Kidney glomerular epithelial cell (primary cell): Measurements from ENCODE around the gene INO80C.

Experiments
- DNase-seq: peaks from one replicate; lab custom pipeline; 2025; lab: John Stamatoyannopoulos, UW

INO80C gene, protein sequence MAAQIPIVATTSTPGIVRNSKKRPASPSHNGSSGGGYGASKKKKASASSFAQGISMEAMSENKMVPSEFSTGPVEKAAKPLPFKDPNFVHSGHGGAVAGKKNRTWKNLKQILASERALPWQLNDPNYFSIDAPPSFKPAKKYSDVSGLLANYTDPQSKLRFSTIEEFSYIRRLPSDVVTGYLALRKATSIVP

DNA sequence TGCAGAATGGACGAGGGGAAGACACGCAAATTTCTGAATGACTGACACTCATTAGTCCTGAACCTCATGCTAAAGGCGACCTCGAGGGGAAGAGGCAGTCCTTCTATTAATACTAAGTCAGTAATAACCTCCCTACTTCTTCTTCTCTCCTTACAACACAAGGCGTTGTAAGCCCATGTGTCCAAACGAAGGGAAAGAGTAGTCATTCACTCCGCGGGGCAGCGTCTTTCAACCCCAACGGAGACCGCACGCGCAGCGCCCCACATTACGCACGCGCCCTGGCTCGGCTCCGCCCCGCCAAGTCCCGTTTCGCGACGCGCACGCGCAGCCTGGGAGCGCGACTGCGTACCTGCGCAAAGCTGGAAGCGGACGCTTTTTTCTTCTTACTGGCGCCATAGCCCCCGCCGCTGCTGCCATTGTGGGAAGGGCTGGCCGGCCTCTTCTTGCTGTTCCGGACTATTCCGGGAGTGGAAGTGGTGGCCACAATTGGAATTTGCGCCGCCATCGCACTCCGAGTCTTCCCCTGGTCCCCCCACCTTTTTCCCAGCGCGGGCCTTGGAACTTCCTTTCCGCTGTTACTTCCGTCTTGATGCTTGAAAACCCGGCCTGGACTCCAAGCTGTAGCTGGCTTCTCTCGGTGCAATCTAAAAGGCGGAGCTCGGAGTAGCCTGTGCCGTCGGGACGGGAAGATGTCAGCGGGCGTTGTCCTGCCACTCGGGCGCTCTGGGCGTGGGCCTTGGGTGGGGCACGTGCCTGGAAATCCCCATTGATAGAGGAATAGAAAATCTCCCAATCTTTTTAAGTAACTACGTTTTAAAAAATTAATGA, at the start of gene INO80C:
INO80C (minus strand) TSS at position 591 of the 828 bp plus-strand sequence; CDS start at position 505, 86 bp downstream.
- DNase-seq: peak; percentile 95

DNA sequence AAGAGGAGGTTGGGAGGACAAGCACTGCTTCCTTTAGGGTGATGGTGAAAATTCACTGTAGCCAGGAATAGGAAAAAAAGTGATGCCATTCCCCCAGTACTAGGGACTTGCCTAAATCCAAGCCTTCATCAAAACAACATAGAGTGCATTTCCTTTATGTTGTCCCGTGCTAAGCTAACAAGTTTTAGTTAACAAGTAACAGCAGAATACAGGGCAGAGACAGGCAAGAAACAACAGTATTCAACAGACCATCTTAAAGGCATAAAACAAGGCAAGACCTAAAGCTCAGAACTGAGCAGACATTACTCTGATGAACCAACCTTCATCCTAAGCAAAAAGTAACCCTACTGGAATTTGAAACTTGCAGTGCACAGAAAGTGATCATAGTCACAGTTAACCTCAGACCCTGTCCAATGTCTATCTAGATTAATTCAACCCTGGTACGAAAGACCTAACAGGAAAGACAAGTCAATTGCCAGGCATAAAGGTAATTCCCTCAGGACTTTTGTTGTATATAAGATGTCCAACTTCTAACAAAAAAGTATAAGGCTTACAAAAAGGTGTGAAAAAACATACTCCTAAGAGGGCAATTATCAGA, 49.3 kb upstream of the INO80C start:
- DNase-seq: no peak

DNA sequence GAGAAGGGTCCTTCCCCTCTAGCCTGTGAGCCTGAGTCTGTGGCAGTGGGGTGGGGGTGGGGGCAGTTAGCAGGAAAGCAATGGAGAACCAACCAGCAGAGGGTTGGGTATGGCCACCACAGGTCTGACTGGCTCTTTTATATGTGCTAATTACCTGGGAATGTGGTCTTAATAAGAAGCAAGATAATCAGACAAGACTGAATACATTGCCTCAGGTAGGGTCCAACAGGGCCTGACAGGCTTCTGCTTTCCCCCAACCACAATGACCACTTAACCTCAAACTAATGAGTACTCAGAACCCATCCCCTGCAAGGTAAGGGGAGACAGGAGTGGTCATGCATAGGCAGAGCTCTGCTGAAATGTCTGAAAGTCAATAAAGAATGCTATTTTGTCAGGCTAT, 44.6 kb upstream of the INO80C start:
- DNase-seq: no peak

DNA sequence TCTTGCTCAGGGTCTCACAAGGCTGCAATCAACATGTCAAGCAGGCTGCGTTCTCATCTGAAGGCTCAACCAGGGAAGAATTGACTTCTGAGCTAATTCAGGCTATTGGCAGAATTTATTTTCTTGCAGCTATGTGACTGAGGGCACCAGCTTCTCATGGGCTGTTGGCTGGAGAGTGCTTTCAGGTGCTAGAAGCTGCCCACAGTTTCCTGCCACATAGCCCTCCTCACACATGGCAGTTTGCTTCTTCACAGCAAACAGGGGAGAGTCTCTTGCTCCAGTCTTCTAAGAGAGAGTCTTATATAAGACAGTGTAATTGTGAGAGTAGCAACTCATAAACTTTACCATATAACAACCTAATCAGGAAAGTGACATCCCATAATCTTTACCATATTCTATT, 37.5 kb upstream of the INO80C start:
- no peak for DNase-seq

DNA sequence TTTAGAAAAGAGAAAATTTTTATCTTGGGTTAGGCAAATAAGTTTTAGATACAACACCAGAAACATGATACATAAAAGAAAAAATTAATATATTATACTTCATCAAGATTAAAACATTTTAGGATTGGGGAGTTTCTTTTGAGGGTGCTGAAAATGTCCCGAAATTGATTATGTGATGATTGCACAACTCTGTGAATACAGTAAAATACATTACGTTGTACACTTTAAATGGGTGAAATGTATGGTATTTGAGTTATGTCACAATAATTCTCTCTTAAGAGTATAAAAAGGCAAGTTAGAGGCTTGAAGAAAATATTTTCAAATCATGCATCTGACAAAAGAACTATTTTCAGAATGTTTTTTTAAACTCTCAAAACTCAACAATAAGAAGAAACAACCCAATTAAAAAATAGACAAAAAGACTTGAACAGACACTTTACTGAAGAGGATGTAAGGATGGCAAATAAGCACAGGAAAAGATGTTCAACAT, 36.2 kb upstream of the INO80C start:
- no peak for DNase-seq

DNA sequence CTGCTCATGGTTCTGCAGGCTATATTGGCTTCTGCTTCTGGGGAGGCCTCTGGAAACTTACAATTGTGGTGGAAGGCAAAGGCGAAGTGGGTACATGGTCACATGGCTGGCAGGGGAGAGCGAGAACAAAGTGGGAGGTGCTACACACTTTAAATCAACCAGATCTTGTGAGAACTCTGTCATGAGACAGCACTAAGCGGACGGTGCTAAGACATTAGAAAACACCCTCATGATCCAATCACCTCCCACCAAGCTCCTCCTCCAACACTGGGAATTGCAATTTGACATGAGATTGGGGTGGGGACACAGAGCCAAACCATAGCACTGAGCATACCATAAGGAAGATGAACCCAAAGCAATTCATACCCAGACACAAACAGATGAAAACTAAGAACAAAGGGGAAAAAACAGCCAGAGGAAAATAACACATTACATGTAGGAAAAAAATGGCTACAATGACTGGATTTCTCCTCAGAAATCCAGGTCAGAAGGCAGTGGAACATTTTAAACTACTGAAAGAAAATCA, 31.1 kb upstream of the INO80C start:
- DNase-seq: no peak

DNA sequence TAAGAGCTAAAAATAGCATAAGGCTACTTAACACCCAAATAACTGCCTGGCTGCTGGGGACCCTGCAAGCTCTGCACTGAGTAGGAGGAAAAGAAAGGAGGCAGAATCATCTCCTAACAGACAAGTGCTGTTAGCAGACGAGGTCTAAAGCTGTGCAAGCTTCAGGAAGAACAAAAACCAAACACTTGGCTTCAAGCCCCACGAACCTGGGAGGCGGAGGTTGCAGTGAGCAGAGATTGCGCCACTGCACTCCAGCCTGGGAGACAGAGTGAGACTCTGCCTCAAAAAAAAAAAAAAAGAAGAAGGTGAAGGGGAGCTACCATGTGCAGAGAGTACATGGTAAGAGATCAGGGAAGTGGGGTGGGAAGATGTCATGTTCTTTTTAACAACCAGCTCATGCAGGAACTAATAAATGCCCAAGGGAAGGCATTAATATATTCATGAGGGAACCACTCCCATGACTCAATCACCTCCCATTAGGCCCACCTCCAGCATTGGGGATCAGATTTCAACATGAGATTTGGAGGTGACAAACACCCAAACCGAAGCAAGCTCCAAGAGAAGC, 28.8 kb upstream of the INO80C start:
- no peak for DNase-seq

DNA sequence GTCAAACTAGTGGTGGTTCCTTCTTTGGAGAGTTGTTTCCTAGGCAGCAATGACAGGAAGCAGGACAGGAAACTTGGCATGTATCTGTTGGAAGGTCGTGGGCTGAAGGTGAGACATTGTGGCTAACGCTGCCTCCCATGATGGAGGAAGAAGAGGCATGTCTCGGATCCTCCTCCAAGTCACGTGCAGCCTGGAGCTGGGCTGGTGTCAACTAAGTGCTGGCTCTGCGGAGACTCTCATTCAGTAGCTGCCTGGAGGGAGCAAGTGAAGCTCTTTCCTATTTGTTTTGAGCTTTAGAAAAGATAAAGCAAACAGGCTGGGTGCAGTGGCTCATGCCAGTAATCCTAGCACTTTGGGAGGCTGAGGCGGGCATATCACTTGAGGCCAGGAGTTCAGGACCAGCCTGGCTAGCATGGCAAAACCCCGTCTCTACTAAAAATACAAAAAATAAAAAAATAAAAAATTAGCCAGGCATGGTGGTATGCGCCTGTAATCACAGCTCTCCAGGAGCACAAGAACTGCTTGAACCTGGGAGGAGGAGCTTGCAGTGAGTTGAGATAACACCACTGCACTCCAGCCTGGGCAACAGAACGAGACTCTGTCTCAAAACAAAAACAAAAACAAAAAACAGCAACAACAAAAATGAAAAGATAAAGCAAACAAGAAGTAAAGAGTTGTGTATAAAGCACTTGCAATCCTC, 28.2 kb upstream of the INO80C start:
- no peak for DNase-seq

DNA sequence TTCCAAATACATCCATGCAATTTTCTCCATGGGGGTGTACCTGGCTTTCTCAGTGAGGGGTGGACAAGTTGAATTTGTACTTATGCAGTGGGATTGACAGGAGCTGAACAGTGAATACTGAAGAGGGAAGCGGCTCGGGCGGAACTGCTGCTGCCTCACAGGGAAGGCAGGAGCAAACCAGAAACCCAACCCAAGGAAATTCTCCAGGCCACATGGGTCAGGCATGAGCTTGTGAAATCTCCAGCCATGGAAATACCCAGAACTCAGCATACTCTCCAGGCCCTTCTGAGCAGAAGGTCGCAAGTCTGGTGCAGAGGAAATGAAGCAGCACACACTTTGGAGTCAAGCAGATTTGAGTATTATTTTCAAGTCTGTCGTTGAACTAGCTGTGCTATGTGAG, 26.5 kb upstream of the INO80C start:
- peak; percentile 10 for DNase-seq

DNA sequence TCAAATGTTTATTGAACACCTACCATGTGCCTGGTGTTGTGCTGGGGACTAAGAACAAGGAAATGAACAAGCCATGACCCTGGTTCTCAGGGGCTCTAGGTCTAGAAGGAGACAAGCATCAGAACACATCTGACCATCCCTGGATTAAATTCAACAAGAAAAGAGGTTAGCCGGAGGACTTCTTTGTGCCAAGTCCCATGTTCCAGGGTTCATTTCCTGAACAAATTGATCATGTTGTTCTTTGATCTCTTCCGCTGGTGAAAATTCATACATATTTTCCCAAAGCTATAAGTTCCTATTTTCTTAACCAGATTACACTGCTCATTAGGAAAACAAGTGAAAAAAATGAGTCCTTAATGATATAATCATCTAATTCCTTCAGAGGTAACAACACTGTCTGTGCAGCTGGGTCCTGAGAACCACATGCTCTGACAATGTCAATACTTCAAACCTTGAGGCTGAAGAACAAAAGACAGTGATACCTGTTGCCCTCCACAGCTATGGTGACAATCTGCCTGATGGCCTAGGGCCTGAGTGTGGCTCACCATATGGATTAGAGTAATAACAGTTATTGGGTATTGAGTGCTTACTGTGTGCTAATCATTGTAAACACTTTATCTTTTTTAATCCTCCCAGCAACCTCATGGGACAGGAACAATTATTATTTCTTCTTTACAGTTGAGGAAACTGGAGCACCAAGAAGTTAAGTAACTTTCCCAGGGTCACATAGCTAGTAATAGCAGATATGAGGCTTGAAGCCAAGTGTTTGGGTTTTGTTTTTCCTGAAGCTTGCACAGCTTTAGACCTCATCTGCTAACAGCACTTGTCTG, 24.6 kb upstream of the INO80C start:
- DNase-seq: no peak

DNA sequence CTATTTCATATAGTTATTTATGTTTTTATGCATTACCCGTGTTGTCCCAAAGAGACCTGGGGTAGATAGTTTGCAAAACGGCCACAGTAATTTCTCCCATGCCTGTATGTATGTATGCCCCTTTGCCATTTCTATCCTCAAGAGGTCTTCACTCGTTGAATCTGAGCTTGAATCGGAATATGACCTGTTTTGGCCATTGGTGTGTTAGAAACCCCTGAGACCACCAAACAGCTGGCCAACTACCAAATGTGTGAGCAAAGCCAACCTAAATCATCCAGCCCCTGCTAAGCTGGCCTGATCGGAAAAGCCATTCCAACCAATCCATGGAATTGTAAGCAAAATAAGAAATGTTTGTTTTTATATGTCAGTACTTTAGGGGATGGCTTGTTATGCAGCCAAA, 23.4 kb upstream of the INO80C start:
- DNase-seq: no peak

DNA sequence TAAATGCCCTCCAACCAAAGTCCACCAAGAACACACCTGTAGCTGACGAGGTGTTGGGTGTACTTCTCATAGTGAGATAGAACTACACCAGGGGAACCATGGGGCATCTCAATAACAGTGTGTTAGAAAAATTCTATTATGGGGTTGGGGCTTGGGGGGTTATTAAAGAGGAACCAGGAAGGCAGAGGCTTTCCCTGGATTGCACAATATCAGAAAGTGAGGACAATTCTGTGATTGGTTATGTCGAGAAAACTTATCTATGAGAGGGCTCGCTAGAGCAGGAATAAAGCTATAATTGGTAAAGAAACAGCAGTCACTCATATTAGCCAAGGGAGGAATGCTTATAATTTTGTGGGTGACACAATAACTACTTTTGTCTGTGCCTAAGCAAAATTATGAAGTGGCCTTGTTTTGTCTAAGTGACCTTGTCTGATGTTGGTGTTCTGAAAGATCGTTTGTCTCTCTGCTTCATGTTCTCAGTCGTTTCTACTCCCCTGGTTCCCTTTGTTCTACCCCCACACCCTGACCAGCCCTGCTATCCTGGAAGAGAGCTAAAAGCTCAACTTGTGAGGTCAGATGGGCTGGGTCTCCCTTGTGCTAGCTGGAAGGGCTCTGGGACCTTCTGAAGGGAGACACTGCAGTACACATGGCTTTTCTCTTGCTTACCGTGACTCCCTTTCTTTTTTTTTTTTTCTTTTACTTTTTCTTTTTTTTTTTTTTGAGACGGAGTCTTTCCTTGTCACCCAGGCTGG, 21.6 kb upstream of the INO80C start:
- no peak for DNase-seq

DNA sequence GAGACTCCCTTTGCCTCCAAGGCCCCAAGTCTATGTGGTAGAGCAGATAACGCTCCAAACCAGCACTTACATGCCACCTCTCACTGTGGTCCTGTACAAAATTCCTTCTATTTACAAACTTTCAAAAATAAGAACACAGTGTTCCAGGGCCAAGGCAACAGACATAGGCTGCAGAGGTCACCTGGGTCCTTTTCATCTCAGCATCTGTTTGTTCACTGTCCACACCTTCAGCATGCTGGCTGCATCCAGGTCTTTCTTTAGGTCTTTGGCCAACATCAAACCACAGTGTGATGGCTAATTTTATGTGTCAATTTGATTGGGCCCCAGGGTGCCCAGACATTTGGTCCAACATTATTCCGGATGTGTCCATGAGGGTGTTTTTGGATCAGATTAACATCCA, 20.0 kb upstream of the INO80C start:
- no peak for DNase-seq

DNA sequence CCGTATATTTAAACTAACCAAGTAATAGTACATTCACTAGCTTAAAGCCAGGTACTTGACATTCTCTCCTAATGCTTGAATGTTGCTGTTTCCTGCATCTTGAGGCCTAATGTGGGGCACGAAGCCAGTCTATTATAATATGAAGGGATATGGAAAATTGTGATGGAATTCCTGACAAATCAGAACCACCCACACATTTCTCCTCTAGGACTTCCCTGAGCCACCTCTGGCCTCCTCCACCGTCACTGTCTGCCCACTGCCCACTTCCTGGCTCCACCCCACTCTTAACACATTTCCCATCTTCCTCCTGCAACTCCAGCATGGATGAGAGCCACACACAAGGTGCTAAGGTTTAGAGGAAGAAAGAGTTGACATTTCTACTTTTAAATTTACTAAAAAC, 19.0 kb upstream of the INO80C start:
- DNase-seq: no peak

DNA sequence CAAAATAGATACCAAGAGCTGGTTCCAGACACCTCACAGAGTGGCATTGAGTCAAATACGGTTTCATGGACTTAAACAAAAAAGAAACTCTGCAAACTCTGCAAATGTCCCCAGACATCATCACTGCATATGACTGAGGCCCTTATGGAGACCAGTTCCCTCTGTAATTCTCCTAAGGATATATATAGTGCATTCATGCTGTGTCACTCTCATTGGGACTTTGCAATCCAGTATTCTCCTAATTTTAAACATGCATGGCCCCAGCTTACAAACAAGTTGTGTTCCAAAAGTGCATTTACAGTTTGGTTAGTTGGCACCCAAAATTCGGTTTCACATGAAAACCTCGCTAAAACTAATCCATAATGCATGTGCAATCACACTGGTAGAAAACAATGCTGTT, 18.6 kb upstream of the INO80C start:
- DNase-seq: no peak

DNA sequence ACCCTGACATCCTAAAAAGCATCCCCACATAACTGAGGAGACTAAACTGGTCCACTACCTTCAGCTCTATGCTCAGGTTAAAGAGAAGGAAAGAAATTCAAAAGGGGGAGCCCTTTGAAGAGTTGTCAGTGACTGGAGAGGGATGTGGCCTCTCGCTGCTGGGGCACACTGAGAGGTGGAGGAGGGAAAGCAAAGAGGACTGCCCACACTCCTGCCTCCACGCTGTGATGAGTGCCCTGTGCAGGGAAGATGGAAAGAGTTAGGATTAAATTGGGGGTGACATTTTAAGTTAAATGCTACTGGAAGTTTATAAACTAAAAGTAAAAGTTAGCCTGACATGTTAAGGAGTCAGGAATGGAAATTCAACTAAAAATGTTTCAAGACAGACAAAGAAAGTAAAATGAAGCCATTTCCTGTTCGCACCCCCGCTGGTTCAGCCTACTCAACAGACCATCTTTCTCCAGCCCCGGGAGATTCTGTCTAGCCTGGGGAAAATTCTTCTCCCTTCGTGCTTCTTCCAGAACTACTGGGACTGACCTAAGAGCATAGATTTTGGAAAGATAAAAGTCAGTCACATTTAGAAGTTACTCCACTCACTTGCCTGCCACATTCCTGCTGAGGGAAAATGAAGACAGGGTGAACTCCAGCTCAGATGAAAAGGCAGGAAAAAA, 17.8 kb upstream of the INO80C start:
- DNase-seq: no peak

DNA sequence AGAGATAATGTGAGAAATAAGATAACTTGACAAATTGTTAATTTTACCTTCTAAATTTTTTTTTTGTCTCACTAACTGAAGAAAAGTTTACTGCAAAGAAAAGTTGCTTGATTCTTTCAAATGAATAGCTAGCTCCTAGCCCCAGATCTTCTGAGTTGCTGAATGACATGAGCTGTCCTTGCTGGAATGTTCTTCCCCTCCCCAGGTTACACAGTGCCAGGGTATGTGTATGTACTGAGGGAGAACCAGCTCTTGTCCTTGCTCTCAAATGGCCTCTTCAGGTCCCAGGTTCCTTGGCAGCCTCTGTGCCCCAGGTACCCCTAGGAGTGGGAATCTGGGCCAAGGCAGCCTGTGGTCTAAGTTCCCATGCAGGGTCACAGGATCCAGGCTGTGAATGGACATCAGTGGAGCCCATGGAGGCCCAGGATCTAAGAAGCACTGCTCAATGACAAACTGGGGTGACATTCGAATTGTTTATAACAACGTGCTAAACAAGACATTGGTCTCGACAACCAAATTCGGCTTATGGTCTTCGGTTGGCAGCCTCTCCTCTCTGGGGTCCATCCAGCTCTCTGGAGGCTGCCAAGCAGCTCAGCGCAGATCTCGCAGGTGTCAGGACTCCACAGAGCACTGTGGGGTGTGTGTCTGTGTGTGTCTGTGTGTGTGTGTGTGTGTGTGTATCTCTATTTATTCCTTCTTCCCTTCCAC, 17.1 kb upstream of the INO80C start:
- DNase-seq: no peak

DNA sequence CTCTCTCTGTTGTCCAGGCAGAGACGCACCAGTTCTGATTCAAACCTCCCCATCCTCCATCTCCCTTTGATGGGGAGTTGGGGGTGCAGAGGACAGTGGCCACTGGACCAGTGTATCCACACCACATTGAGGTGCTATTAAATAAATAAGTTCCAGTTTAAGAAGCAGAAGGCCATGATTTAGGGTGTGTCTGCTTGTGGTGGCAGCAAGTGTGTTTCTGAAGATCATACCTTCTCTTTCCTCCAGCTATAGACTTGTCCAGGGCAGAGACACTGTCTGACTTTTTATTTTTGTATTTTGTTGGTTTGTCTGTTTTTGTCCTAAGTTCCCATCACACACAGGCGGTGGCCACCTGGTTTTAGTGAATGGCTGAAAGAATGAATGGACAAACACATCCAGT, 16.5 kb upstream of the INO80C start:
- DNase-seq: no peak
